PC-3 (cell line): Measurements from ENCODE around the gene WDR89. TPM values are rescaled to one million over a fixed set of nuclear protein-coding genes. Genes with fewer than 3 reads are reported as not detected.

Source experiments
- ATAC-seq: fragments of 200-7000 bp; cut with Tn5 transposase; 2 replicates; pipeline ENCODE4 v1.9.1; 2020; ENCODE audit warnings: mild to moderate bottlenecking, moderate library complexity
- BruUV-seq: library from RNA; stranded (reverse); fragments of 400-500 nt; replicated peaks from 2 replicates; lab custom pipeline; 2021; lab: Mats Ljungman, UMichigan
- CTCF ChIA-PET: fragments of 300-600 bp; sonication (Branson Sonifier 250); formaldehyde crosslinking; loops from one replicate; lab custom pipeline; 2022; ENCODE audit warnings: antibody characterized with exemption; lab: Charles Lee
- POLR2A ChIA-PET: fragments of 300-600 bp; sonication (Branson Sonifier 250); formaldehyde crosslinking; loops from one replicate; lab custom pipeline; 2022; ENCODE audit warnings: antibody characterized with exemption; ENCODE audit not compliant: unreplicated experiment; lab: Charles Lee
- DNase-seq: peaks from one replicate; pipeline ENCODE4 v3.0.0-alpha.2; 2015
- H2AFZ ChIP-seq: fragments of 300-600 bp; sonication (generic); 2 replicates; pipeline ENCODE4 v1.6.0; 2016; ENCODE audit warnings: antibody characterized with exemption, low read length
- H3F3A ChIP-seq: fragments of 300-600 bp; sonication (generic); one replicate; pipeline ENCODE4 v1.6.0; 2017; ENCODE audit warnings: antibody characterized with exemption, low read length, control low read depth, mild to moderate bottlenecking; ENCODE audit not compliant: unreplicated experiment
- H3K27ac ChIP-seq: fragments of 300-600 bp; sonication (generic); 2 replicates; pipeline ENCODE4 v1.5.1; 2016; ENCODE audit warnings: mild to moderate bottlenecking, low read length
- H3K27me3 ChIP-seq: fragments of 300-600 bp; sonication (generic); 2 replicates; pipeline ENCODE4 v1.6.1; 2016; ENCODE audit warnings: low read length, mixed read lengths
- H3K36me3 ChIP-seq: fragments of 300-600 bp; sonication (generic); 2 replicates; pipeline ENCODE4 v1.6.1; 2016; ENCODE audit warnings: low read depth, mixed run types, low read length, mixed read lengths
- H3K4me1 ChIP-seq: fragments of 300-600 bp; sonication (generic); 2 replicates; pipeline ENCODE4 v1.5.1; 2016; ENCODE audit warnings: low read length; ENCODE audit not compliant: insufficient read depth
- H3K4me2 ChIP-seq: fragments of 300-600 bp; sonication (generic); 2 replicates; pipeline ENCODE4 v1.6.0; 2016; ENCODE audit warnings: low read length
- H3K4me3 ChIP-seq: fragments of 300-600 bp; sonication (generic); 2 replicates; pipeline ENCODE4 v1.5.1; 2016; ENCODE audit warnings: mild to moderate bottlenecking, low read length, mixed read lengths
- H3K79me2 ChIP-seq: fragments of 300-600 bp; sonication (generic); 2 replicates; pipeline ENCODE4 v1.6.1; 2017; ENCODE audit warnings: low read length, mixed read lengths
- H3K9ac ChIP-seq: fragments of 300-600 bp; sonication (generic); 2 replicates; pipeline ENCODE4 v1.6.0; 2016; ENCODE audit warnings: mild to moderate bottlenecking, low read length
- H3K9me2 ChIP-seq: fragments of 300-600 bp; sonication (generic); replicated peaks from 2 replicates; pipeline ENCODE4 v1.6.1; 2016; ENCODE audit warnings: mixed run types, low read length, mixed read lengths
- H3K9me3 ChIP-seq: fragments of 300-600 bp; sonication (generic); 2 replicates; pipeline ENCODE4 v1.6.1; 2016; ENCODE audit warnings: low read length, mixed read lengths
- H4K20me1 ChIP-seq: fragments of 300-600 bp; sonication (generic); 2 replicates; pipeline ENCODE4 v1.6.1; 2016; ENCODE audit warnings: low read length, mixed read lengths
- EZH2 ChIP-seq: fragments of 300-600 bp; sonication (generic); IDR thresholded peaks from one replicate; pipeline ENCODE4 v1.6.1; 2017; ENCODE audit warnings: antibody characterized with exemption, mild to moderate bottlenecking, low read length; ENCODE audit not compliant: unreplicated experiment
- EZH2phosphoT487 ChIP-seq: fragments of 300-600 bp; sonication (generic); IDR thresholded peaks from 2 replicates; pipeline ENCODE4 v1.6.1; 2018; ENCODE audit warnings: mild to moderate bottlenecking, antibody characterized with exemption, low read length, borderline replicate concordance
- intact Hi-C: fragments of 100-400 bp; cut with micrococcal nuclease; formaldehyde crosslinking; loops from 2 replicates; pipeline ENCODE4 v1.9.0; 2023
- total RNA-seq: library from RNA; depleted of rRNA; stranded (reverse); fragments of >200 nt; gene quantifications from 2 replicates; pipeline ENCODE4 v1.2.3, GENCODE V29; 2014
- TF ChIP-seq, protein P1 (sequence below): fragments of 300-600 bp; sonication (generic); conservative IDR thresholded peaks from 2 replicates; pipeline ENCODE4 v1.5.1; 2017; ENCODE audit warnings: antibody characterized with exemption, low read depth, mild to moderate bottlenecking, low read length

Gene WDR89
- total RNA-seq, 1 experiment from 2014 or later: 19.0 TPM

DNA sequence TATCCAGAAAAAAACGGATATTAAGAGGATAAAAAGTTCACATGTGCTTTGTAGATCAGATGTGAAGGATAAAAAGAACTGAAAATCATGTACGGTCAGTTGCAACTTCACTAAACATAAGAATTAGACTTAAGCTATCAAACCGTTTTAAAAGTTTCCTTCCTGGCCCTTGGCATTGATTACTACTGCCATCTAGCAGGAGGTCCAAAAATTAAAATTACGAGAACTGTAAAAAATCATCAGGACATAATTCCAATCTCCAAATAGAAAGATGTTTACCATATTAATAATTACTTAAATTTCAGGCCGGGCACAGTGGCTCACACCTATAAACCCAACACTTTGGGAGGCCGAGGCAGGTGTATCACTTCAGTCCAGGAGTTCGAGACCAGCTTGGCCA lies 7.9 kb downstream of the WDR89 start:
- Histone ChIP-seq H3K36me3 (peaks cover 15% of the 10 kb centered on the region), H3K79me2 (peaks cover 81% of the 10 kb centered on the region), H2AFZ (no peak overlapping the region), H3K4me1 (0 out of 2 replicates have a peak, but pooled peaks cover 4% of the 10 kb centered on the region), H3F3A (no peaks in the 10 kb centered on the region), H3K9me3 (no peaks in the 10 kb centered on the region), H3K4me3 (no peak overlapping the region), H3K4me2 (no peak overlapping the region), H3K9ac (no peak overlapping the region), H3K27ac (no peak overlapping the region), H4K20me1 (0 out of 2 replicates have a peak, but pooled peaks cover 9% of the 10 kb centered on the region), H3K9me2 (no peaks in the 10 kb centered on the region), H3K27me3 (no peaks in the 10 kb centered on the region)
- peak; percentile 13 for DNase-seq
- ATAC-seq: peak; percentile 34
- intact Hi-C loops: loop anchor here (1.0 to 2.0 kb wide), 4 partner anchors 91 to 244 kb away; partner anchors contain the start of gene PPP2R5E
- no TSS peak for BruUV-seq
- ChIA-PET CTCF (interaction anchor here (1.0 to 2.5 kb wide), 4 partner anchors 17 to 245 kb away, joined by 3 to 17 read pairs (median 8); no protein-coding TSS in a partner anchor), POLR2A (no interaction called here)
- no peak for TF ChIP-seq EZH2
- TF ChIP-seq, protein P1, sequence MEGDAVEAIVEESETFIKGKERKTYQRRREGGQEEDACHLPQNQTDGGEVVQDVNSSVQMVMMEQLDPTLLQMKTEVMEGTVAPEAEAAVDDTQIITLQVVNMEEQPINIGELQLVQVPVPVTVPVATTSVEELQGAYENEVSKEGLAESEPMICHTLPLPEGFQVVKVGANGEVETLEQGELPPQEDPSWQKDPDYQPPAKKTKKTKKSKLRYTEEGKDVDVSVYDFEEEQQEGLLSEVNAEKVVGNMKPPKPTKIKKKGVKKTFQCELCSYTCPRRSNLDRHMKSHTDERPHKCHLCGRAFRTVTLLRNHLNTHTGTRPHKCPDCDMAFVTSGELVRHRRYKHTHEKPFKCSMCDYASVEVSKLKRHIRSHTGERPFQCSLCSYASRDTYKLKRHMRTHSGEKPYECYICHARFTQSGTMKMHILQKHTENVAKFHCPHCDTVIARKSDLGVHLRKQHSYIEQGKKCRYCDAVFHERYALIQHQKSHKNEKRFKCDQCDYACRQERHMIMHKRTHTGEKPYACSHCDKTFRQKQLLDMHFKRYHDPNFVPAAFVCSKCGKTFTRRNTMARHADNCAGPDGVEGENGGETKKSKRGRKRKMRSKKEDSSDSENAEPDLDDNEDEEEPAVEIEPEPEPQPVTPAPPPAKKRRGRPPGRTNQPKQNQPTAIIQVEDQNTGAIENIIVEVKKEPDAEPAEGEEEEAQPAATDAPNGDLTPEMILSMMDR: peak; percentile 49
- TF ChIP-seq EZH2phosphoT487: no peak

DNA sequence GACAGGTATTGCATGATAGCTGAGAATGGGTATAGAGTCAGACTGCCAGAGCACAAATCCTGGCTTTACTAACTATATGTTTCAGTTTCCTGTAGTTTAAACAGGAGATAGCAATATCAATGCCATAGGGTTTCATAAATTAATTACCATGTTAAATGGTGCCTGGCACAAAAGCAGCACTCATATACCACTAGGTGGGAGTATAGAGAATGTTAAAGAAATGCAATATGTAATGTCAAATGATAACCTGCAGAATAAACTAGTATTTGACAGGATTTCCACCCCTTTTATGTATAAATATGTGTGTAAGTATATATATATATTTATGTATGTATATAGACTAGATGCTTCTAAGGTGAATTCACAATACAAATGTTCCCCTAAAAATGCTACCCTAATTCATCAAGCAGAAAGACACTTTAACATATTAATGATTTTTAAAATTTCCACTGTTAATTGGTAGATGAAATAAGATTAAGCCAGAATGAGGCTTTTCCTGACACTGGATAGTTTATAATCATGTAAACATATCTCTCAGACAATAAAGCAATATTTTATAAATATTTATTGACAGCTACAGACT lies 8.6 kb downstream of the WDR89 start:
- no peak overlapping the region for H2AFZ ChIP-seq
- no peaks in the 10 kb centered on the region for H3K9me3 ChIP-seq
- H3K79me2 ChIP-seq: peaks cover 78% of the 10 kb centered on the region
- no TSS peak for BruUV-seq
- no peak overlapping the region for H3K4me3 ChIP-seq
- intact Hi-C loops: loop anchor here (1.0 to 2.0 kb wide), 4 partner anchors 90 to 244 kb away; partner anchors contain the start of gene PPP2R5E
- H3K4me1 ChIP-seq: 0 out of 2 replicates have a peak, but pooled peaks cover 4% of the 10 kb centered on the region
- DNase-seq (peak; percentile 71), ATAC-seq (peak; percentile 88)
- ChIA-PET POLR2A (no interaction called here), CTCF (interaction anchor here (1.0 to 2.5 kb wide), 3 partner anchors 93 to 244 kb away, joined by 3 to 17 read pairs (median 13); no protein-coding TSS in a partner anchor)
- no peaks in the 10 kb centered on the region for H3F3A ChIP-seq
- no peak overlapping the region for H3K4me2 ChIP-seq
- no peak for TF ChIP-seq EZH2
- TF ChIP-seq, protein P1: peak; percentile 82
- H4K20me1 ChIP-seq: 0 out of 2 replicates have a peak, but pooled peaks cover 9% of the 10 kb centered on the region
- peaks cover 15% of the 10 kb centered on the region for H3K36me3 ChIP-seq
- no peaks in the 10 kb centered on the region for H3K27me3 ChIP-seq
- no peaks in the 10 kb centered on the region for H3K9me2 ChIP-seq
- H3K9ac ChIP-seq: no peak overlapping the region
- H3K27ac ChIP-seq: no peak overlapping the region

DNA sequence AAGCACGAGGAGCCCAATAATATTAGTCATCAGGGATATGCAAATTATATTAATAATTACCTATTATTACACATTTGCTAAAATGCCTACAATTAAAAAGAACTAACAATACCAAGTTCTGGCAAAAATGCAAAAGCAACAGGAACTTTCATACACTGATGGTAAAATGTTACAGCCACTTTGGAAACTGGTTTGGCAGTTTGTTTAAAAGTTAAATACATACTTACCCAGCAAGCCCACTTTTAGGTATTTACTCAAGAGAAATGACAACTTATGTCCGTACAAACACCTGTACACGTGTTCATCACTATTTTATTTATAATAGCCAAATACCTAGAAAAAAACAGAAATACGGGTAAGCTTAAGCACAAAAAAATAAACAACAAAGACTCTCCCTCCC lies 17.0 kb downstream of the WDR89 start:
- Histone ChIP-seq H3K27me3 (no peaks in the 10 kb centered on the region), H3K27ac (no peak overlapping the region), H3K9me2 (no peaks in the 10 kb centered on the region), H3K4me3 (no peak overlapping the region), H3K4me1 (no peaks in the 10 kb centered on the region), H3K4me2 (no peak overlapping the region), H2AFZ (no peak overlapping the region), H3F3A (no peaks in the 10 kb centered on the region), H3K36me3 (no peaks in the 10 kb centered on the region), H3K9ac (no peak overlapping the region), H4K20me1 (no peaks in the 10 kb centered on the region), H3K79me2 (peaks cover 20% of the 10 kb centered on the region; the same call in 1 of the 2 replicates), H3K9me3 (no peaks in the 10 kb centered on the region)
- no peak for DNase-seq
- no peak for TF ChIP-seq EZH2
- TF ChIP-seq, protein P1: no peak
- no peak for TF ChIP-seq EZH2phosphoT487
- POLR2A ChIA-PET: no interaction called here
- ATAC-seq: no peak
- intact Hi-C loops: no loop called here
- BruUV-seq: no TSS peak
- CTCF ChIA-PET: no interaction called here
